ENCODE data around the gene HCFC1.

GRCh38 chrX:153902385-153902784 is 69.2 kb downstream of the HCFC1 start:
- TF ChIP-seq SIX5 (IDR thresholded peaks at IDR 0.05; ENCODE audit: low read depth, low read length) (no peak), CBX5 (IDR thresholded peaks at IDR 0.05; ENCODE audit: low read depth, low read length) (no peak), CEBPB (IDR thresholded peaks at IDR 0.05; ENCODE audit: low read depth, low read length) (no peak), CTCF (IDR thresholded peaks at IDR 0.05; ENCODE audit: control extremely low read depth in 1 of 3, insufficient read depth in 1 of 3, low read depth in 1 of 3, low read length in 3 of 3) (no peak), E2F6 (IDR thresholded peaks at IDR 0.05) (no peak), SUZ12 (IDR thresholded peaks at IDR 0.05; ENCODE audit: low read length) (no peak), FOSL1 (IDR thresholded peaks at IDR 0.05; ENCODE audit: insufficient read depth, low read depth, low read length) (no peak), POLR2A (IDR thresholded peaks at IDR 0.05; ENCODE audit: control extremely low read depth in 1 of 2, low read depth in 2 of 2, low read length in 2 of 2) (no peak), POLR2AphosphoS5 (IDR thresholded peaks at IDR 0.05; ENCODE audit: low read depth, low read length) (no peak)
